OCI-LY7 (cell line): ENCODE results near the gene DCTN1. TPM values are rescaled to one million over a fixed set of nuclear protein-coding genes. Genes with fewer than 3 reads are reported as not detected.

Source experiments
- BruUV-seq: library from RNA; stranded (reverse); fragments of 400-500 nt; replicated peaks from 2 replicates; lab custom pipeline; 2021; lab: Mats Ljungman, UMichigan
- CTCF ChIA-PET: fragments of 300-600 bp; sonication (Branson Sonifier 250); formaldehyde crosslinking; loops from one replicate; lab custom pipeline; 2022; ENCODE audit warnings: antibody characterized with exemption; ENCODE audit not compliant: unreplicated experiment; lab: Charles Lee
- POLR2A ChIA-PET: fragments of 300-600 bp; sonication (Branson Sonifier 250); formaldehyde crosslinking; loops from one replicate; lab custom pipeline; 2022; ENCODE audit warnings: antibody characterized with exemption; lab: Charles Lee
- DNase-seq: peaks from one replicate; pipeline ENCODE4 v3.0.0-alpha.2; 2015; ENCODE audit warnings: low spot score
- H2AFZ ChIP-seq: fragments of 200-600 bp; sonication (generic), shearing (Covaris generic); 2 replicates; pipeline ENCODE4 v1.6.1; 2014; ENCODE audit warnings: mild to moderate bottlenecking, antibody characterized with exemption, low read length, moderate library complexity
- H3K27ac ChIP-seq: fragments of 200-600 bp; sonication (generic); 2 replicates; pipeline ENCODE4 v1.5.1; 2014; ENCODE audit warnings: mixed run types, low read depth, mild to moderate bottlenecking, moderate library complexity, low read length, inconsistent platforms; ENCODE audit not compliant: poor library complexity, severe bottlenecking
- H3K36me3 ChIP-seq: fragments of 200-600 bp; sonication (generic); 2 replicates; pipeline ENCODE4 v1.6.1; 2014; ENCODE audit warnings: mild to moderate bottlenecking, antibody characterized with exemption, low read length, moderate library complexity, mixed read lengths; ENCODE audit not compliant: insufficient read depth
- H3K4me1 ChIP-seq: fragments of 200-600 bp; sonication (generic); 2 replicates; pipeline ENCODE4 v1.5.1; 2014; ENCODE audit warnings: mild to moderate bottlenecking, low read length; ENCODE audit not compliant: insufficient read depth, poor library complexity, severe bottlenecking
- H3K4me2 ChIP-seq: fragments of 200-600 bp; sonication (generic); 2 replicates; pipeline ENCODE4 v1.6.1; 2014; ENCODE audit warnings: mild to moderate bottlenecking, low read length
- H3K4me3 ChIP-seq: fragments of 200-600 bp; sonication (generic); 2 replicates; pipeline ENCODE4 v1.5.1; 2014; ENCODE audit warnings: mild to moderate bottlenecking, low read depth, low read length; ENCODE audit not compliant: poor library complexity, severe bottlenecking
- H3K79me2 ChIP-seq: fragments of 200-600 bp; sonication (generic); 2 replicates; pipeline ENCODE4 v1.6.1; 2016; ENCODE audit warnings: low read depth, mild to moderate bottlenecking, low read length, moderate library complexity, mixed read lengths; ENCODE audit not compliant: insufficient read depth
- H3K9me2 ChIP-seq: fragments of 200-600 bp; sonication (generic); 2 replicates; pipeline ENCODE4 v1.6.1; 2016; ENCODE audit warnings: mild to moderate bottlenecking, low read length, mixed read lengths; ENCODE audit not compliant: insufficient read depth
- H3K9me3 ChIP-seq: fragments of 200-600 bp; sonication (generic); 2 replicates; pipeline ENCODE4 v1.6.1; 2014; ENCODE audit warnings: mild to moderate bottlenecking, mixed run types, low read length, mixed read lengths
- H4K20me1 ChIP-seq: fragments of 200-600 bp; sonication (generic); 2 replicates; pipeline ENCODE4 v1.6.1; 2014; ENCODE audit warnings: mild to moderate bottlenecking, antibody characterized with exemption, low read length, moderate library complexity, mixed read lengths; ENCODE audit not compliant: insufficient read depth
- CTCF ChIP-seq: fragments of 200-600 bp; sonication (generic); conservative IDR thresholded peaks from 2 replicates; pipeline ENCODE4 v1.5.1; 2014; ENCODE audit warnings: mild to moderate bottlenecking, antibody characterized with exemption, low read length, moderate library complexity, mixed read lengths
- EZH2phosphoT487 ChIP-seq: fragments of 200-600 bp; sonication (generic); IDR thresholded peaks from 2 replicates; pipeline ENCODE4 v1.6.1; 2018; ENCODE audit warnings: low read depth, borderline replicate concordance, mild to moderate bottlenecking, mixed run types, antibody characterized with exemption, low read length, moderate library complexity, mixed read lengths
- intact Hi-C: fragments of 100-400 bp; cut with micrococcal nuclease; formaldehyde crosslinking; loops from one replicate; pipeline ENCODE4 v1.10.0; 2022; ENCODE audit not compliant: unreplicated experiment
- total RNA-seq, 2 experiments: library from RNA; depleted of rRNA in 1 of 2; stranded (reverse); fragments of >200 nt in 1 of 2; shearing (Covaris generic) in 1 of 2; gene quantifications; 2 replicates each; pipeline ENCODE4 v1.2.3, GENCODE V29; 2014 to 2022

Gene DCTN1
- total RNA-seq, 2 experiments from 2014 or later = 45.5 to 100 TPM

- Histone ChIP-seq H2AFZ (no peak overlapping the region), H3K79me2 (peaks cover 3% of the 10 kb centered on the region; the same call in 1 of the 2 replicates), H3K4me3 (no peak overlapping the region), H3K27ac (no peak overlapping the region), H3K9me2 (no peaks in the 10 kb centered on the region), H4K20me1 (no peaks in the 10 kb centered on the region), H3K4me2 (no peak overlapping the region), H3K9me3 (no peaks in the 10 kb centered on the region), H3K36me3 (no peaks in the 10 kb centered on the region), H3K4me1 (peaks cover 4% of the 10 kb centered on the region)
- TF ChIP-seq CTCF = no peak
- no peak for TF ChIP-seq EZH2phosphoT487
- POLR2A ChIA-PET = no interaction called here
- no peak for DNase-seq
- CTCF ChIA-PET = no interaction called here
- BruUV-seq = no TSS peak
- intact Hi-C loops = no loop called here
Observed at GRCh38 chr2:74396149-74396548, 16.0 kb upstream of the DCTN1 start.

GRCh38 chr2:74393525-74393924 lies 13.4 kb upstream of the DCTN1 start:
- DNase-seq = no peak
- POLR2A ChIA-PET = no interaction called here
- intact Hi-C loops = loop anchor here (2.0 to 5.0 kb wide), 3 partner anchors 126 to 246 kb away; partner anchors contain the start of gene BOLA3
- no peak overlapping the region for H3K4me2 ChIP-seq
- no peaks in the 10 kb centered on the region; the same call in 1 of the 2 replicates for H3K36me3 ChIP-seq
- H3K4me1 ChIP-seq = peaks cover 8% of the 10 kb centered on the region
- TF ChIP-seq EZH2phosphoT487 = no peak
- TF ChIP-seq CTCF = no peak
- H3K4me3 ChIP-seq = no peak overlapping the region
- peaks cover 24% of the 10 kb centered on the region for H3K79me2 ChIP-seq
- H3K9me3 ChIP-seq = no peaks in the 10 kb centered on the region
- no peak overlapping the region for H2AFZ ChIP-seq
- no TSS peak for BruUV-seq
- H3K9me2 ChIP-seq = no peaks in the 10 kb centered on the region
- H4K20me1 ChIP-seq = peaks cover 11% of the 10 kb centered on the region; the same call in 1 of the 2 replicates
- CTCF ChIA-PET = no interaction called here
- H3K27ac ChIP-seq = no peak overlapping the region

- intact Hi-C loops = loop anchor here (2.0 to 5.0 kb wide), 3 partner anchors 125 to 245 kb away; partner anchors contain the start of gene BOLA3
- CTCF ChIA-PET = interaction anchor here (1.0 to 1.9 kb wide), 2 partner anchors 138 to 570 kb away, joined by 3 to 4 read pairs; no protein-coding TSS in a partner anchor
- peak overlapping the region; percentile 88 for H2AFZ ChIP-seq
- no peaks in the 10 kb centered on the region; the same call in 1 of the 2 replicates for H3K36me3 ChIP-seq
- H3K27ac ChIP-seq = no peak overlapping the region
- H3K4me1 ChIP-seq = peaks cover 8% of the 10 kb centered on the region
- TF ChIP-seq EZH2phosphoT487 = no peak
- TF ChIP-seq CTCF = no peak
- H4K20me1 ChIP-seq = peaks cover 11% of the 10 kb centered on the region; the same call in 1 of the 2 replicates
- no peaks in the 10 kb centered on the region for H3K9me2 ChIP-seq
- BruUV-seq = no TSS peak
- H3K79me2 ChIP-seq = peaks cover 24% of the 10 kb centered on the region
- no peaks in the 10 kb centered on the region for H3K9me3 ChIP-seq
- no peak for DNase-seq
- H3K4me3 ChIP-seq = peak overlapping the region; percentile 89
- POLR2A ChIA-PET = interaction anchor here (0.6 to 1.0 kb wide), 3 partner anchors 8 to 91 kb away, joined by 3 to 4 read pairs (median 3); partner anchors contain the start of gene C2orf81
- H3K4me2 ChIP-seq = peak overlapping the region; percentile 98
Observed at GRCh38 chr2:74392449-74392743, 12.3 kb upstream of the DCTN1 start.
